Epithelial cell of proximal tubule (primary cell): ENCODE results near the gene SENP6. TPM values are rescaled to one million over a fixed set of nuclear protein-coding genes. Genes with fewer than 3 reads are reported as not detected.

Experiments used
- DNase-seq: peaks from one replicate; pipeline ENCODE4 v3.0.0-alpha.2; 2011; ENCODE audit warnings: low read depth
- H3K4me3 ChIP-seq: 2 replicates; pipeline ENCODE4 v1.5.1; 2011; ENCODE audit warnings: low read depth, mild to moderate bottlenecking, low read length
- total RNA-seq: library from RNA; depleted of rRNA; stranded (reverse); fragments of >200 nt; gene quantifications from 2 replicates; pipeline ENCODE4 v1.2.3, GENCODE V29; 2015
- TF ChIP-seq, protein P1 (sequence below): conservative IDR thresholded peaks from 2 replicates; pipeline ENCODE4 v1.5.1; 2012; ENCODE audit warnings: low read depth, mild to moderate bottlenecking, low read length

SENP6 gene
- total RNA-seq, 1 donor from 2014 or later: 45.6 TPM

DNA sequence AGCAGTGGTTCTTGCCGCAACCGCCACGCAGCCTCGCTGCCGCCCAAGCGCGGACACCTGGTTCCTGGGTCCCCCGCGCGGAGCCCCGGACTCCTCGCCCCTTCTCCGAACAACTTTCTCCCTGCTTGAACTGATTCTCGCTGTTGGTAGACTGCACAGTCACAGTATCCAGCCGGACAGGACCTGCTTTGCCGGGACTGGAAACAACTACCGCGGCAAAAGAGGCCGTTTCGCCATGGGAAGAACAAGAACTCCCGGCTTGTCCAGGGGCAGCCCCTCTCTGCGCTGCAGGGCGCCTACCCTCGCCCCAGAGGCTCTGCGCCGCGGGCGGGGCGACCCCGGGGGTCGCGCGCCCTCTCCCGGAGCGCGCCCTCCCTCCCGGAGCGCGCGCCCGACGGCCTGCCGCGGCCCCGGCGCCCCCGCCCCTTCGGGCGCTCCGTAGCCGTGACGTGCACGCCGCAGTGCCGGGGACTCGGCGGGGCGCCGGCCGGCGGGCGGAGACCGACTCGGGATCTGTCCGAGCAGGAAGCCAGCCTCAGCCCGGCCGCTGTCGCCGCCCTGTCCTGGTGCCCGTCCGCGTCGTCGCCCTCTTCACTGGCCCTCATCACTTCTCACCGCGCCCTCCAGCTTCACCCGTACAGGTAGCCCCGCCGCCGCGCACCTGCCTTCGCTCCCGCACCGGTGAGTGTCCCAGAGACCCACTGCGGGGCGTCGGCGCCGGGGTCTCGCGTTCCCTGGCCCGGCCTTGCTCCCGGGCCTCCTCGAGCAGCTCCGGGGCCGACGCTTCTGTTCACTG is 147.3 kb downstream of the SENP6 start, which contains the start of gene MYO6:
Gene MYO6 (plus strand): TSS at position 497 of the 796 bp plus-strand sequence. CDS start 68,309 bp downstream, outside the sequence.
- DNase-seq: no peak
- H3K4me3 ChIP-seq: peak within 1 kb of the TSS; percentile 97
- TF ChIP-seq, protein P1, sequence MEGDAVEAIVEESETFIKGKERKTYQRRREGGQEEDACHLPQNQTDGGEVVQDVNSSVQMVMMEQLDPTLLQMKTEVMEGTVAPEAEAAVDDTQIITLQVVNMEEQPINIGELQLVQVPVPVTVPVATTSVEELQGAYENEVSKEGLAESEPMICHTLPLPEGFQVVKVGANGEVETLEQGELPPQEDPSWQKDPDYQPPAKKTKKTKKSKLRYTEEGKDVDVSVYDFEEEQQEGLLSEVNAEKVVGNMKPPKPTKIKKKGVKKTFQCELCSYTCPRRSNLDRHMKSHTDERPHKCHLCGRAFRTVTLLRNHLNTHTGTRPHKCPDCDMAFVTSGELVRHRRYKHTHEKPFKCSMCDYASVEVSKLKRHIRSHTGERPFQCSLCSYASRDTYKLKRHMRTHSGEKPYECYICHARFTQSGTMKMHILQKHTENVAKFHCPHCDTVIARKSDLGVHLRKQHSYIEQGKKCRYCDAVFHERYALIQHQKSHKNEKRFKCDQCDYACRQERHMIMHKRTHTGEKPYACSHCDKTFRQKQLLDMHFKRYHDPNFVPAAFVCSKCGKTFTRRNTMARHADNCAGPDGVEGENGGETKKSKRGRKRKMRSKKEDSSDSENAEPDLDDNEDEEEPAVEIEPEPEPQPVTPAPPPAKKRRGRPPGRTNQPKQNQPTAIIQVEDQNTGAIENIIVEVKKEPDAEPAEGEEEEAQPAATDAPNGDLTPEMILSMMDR: no peak

DNA sequence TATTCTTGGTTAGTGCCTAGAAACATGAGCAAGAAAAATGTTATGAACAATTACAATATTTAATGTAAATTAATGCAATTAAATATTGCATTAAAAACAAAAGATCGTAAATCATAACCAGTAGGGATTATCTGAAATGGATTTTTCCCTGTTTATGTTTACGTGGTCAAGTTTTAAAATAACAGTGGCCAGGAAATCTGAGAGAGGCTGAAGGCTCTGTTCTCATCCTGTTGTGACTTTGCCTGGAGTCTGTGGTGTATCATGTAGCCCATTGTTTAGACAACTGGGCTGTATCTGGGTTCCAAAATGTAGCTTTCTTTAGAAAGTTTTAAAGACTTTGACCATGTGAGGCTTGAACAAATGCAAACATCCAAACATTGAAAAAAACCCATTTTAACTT is 149.8 kb downstream of the SENP6 start:
- H3K4me3 ChIP-seq: peak overlapping the region; percentile 31
- TF ChIP-seq, protein P1: no peak
- DNase-seq: no peak

DNA sequence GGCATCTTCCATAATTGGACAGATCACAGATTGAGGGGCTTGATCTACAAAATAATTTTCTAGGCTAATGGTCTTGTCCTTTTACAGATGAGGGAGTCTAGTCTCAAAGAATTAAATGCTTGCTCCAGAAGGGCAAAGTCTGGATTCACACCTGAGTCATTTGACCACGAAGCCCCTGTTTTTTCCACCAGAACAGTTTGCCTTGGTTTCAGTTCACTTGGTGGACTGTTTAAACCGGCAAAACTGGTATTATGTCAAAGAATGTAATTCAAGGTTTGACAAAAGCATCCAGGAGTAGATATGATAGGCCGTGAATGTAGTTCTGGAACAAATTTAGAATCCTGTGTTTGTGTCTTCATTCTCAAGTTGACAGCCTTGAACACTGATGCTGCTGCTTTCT is 150.7 kb downstream of the SENP6 start:
- DNase-seq: no peak
- peak overlapping the region; percentile 35 for H3K4me3 ChIP-seq

DNA sequence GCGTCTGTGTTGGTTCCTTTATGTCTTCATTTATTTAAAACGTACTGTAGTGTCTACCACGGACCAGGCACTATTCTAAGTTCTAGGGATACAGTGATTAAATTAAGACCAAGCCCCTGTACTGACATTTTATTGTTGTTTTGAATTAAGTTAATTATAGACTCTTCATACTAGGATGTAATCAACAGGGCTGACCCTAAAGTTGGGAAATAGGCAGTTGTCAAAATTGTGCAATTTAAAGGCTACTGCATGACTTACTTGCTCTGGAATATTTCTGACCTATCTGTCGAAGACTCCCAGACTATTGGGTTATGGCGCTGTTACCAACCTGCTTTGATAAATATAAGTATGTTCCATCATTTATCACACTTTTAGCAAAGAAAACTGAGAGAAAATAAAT is 154.0 kb downstream of the SENP6 start:
- H3K4me3 ChIP-seq: no peak overlapping the region
- no peak for DNase-seq
- TF ChIP-seq, protein P1: no peak

More for the DNA sequence above, 150.7 kb downstream of the SENP6 start:
- TF ChIP-seq, protein P1: no peak

DNA sequence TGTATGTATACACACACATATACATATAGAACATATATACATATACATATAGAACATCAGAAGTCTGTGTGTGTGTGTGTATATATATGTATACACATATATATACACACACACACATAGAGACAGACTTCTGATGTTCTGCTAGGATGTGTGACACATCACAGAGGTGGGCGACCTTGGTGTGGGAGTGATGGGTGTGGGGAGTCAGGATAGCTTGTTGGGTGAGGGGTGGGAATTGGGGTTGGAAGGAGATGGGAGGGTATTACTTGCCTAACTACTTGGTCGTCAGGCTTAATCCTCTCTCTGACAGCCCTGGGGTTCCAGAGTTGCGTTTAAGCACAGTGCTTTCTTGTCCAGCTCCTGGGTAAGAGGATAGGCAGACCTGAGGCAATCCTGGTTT is 155.6 kb downstream of the SENP6 start:
- TF ChIP-seq, protein P1: no peak
- no peak for DNase-seq
- H3K4me3 ChIP-seq: no peak overlapping the region

DNA sequence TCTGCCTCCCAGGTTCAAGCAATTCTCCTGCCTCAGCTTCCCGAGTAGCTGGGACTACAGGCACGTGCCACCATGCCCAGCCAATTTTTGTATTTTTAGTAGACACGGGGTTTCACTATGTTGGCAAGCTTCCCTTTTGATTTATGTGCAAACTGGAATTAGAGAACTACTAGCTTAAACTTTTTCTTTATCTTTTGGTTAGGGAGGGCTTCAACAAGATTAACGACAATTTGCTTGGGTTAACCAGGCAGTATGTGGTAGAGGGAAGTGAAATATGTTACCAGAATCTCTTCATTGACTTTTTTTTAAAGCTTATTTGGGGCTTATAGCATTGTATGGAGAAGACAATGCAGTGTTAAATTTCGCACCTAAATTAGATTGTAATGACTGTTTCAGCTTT is 156.4 kb downstream of the SENP6 start:
- TF ChIP-seq, protein P1: no peak
- no peak overlapping the region for H3K4me3 ChIP-seq
- no peak for DNase-seq

DNA sequence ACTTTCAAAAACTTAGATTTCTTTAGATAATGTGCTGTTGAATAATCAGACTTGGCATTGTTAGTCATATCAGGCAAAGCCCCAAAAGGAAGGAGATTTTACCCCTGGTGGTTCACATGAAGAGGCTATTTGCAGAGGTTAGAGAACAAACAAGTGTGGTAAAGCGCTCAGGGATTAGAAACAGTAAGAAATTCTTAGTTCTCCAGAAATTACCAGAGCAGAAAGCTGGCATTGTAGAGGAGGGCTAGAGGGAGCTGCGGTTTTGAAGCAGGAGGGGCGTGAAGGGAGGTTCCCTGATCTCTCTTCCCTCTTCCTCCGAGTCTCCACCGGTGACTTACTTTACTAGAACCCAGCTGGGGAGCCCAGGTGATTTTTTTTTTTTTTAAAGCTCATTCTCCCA is 157.5 kb downstream of the SENP6 start:
- TF ChIP-seq, protein P1: peak; percentile 13
- DNase-seq: no peak
- peak overlapping the region; percentile 9 for H3K4me3 ChIP-seq
